ENCODE results near the gene CNTN5.

DNA sequence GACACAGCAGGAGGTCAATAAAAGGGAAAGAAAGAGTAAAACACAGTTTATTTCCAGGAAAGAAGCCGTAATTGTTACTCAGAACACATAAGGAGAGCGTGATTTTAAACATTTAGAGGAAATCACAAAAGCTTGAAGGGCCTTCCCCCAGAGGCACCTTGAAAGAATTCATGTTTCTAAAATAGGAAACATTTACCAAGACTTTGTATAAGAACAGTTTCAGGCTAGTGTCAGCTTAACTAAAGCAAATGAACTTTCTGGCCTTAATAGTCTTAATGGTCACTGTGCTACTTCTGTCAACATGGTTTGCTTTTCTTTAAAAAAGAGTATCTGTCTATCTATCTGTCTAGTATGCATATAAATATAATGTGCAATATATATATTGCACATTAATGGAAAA, 208.8 kb downstream of the CNTN5 start:
- TF ChIP-seq POLR2A (IDR thresholded peaks at IDR 0.05) = no peak
- TF ChIP-seq, protein P1, sequence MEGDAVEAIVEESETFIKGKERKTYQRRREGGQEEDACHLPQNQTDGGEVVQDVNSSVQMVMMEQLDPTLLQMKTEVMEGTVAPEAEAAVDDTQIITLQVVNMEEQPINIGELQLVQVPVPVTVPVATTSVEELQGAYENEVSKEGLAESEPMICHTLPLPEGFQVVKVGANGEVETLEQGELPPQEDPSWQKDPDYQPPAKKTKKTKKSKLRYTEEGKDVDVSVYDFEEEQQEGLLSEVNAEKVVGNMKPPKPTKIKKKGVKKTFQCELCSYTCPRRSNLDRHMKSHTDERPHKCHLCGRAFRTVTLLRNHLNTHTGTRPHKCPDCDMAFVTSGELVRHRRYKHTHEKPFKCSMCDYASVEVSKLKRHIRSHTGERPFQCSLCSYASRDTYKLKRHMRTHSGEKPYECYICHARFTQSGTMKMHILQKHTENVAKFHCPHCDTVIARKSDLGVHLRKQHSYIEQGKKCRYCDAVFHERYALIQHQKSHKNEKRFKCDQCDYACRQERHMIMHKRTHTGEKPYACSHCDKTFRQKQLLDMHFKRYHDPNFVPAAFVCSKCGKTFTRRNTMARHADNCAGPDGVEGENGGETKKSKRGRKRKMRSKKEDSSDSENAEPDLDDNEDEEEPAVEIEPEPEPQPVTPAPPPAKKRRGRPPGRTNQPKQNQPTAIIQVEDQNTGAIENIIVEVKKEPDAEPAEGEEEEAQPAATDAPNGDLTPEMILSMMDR (IDR thresholded peaks at IDR 0.05) = no peak

All from esophagus squamous epithelium (tissue), 4 donors.